OCI-LY3 (cell line): ENCODE data around the gene LRP3.

Experiments used
- EZH2phosphoT487 ChIP-seq: fragments of 200-600 bp; shearing (Covaris generic); IDR thresholded peaks from 2 replicates; pipeline ENCODE4 v1.6.1; 2018; ENCODE audit warnings: antibody characterized with exemption, mixed run types, low read depth
- TF ChIP-seq, protein P1 (sequence below): fragments of 200-600, 300-600 bp; sonication (generic); IDR thresholded peaks from 2 replicates; pipeline ENCODE4 v1.5.1; 2014; ENCODE audit warnings: antibody characterized with exemption, low read length, low read depth

DNA sequence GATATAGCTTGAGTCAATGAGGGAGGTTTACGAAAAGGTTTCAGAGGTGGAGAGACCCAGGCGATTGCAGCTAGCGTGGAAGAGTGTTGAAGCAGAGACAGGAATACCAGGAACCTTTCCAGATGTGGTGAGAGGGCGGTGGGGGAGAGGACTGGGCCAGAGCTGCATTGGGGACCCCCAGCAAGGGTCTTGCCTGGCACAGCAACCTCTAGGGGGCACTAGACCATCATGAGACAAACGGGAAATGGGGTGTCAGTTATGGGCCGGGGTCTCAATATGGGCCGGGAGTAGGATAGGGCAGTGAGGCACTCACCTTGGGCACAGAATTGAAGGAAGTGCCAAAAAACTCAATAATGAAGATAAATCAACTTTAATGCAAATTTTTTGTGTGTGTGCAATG lies 2.1 kb upstream of the LRP3 start:
- TF ChIP-seq, protein P1, sequence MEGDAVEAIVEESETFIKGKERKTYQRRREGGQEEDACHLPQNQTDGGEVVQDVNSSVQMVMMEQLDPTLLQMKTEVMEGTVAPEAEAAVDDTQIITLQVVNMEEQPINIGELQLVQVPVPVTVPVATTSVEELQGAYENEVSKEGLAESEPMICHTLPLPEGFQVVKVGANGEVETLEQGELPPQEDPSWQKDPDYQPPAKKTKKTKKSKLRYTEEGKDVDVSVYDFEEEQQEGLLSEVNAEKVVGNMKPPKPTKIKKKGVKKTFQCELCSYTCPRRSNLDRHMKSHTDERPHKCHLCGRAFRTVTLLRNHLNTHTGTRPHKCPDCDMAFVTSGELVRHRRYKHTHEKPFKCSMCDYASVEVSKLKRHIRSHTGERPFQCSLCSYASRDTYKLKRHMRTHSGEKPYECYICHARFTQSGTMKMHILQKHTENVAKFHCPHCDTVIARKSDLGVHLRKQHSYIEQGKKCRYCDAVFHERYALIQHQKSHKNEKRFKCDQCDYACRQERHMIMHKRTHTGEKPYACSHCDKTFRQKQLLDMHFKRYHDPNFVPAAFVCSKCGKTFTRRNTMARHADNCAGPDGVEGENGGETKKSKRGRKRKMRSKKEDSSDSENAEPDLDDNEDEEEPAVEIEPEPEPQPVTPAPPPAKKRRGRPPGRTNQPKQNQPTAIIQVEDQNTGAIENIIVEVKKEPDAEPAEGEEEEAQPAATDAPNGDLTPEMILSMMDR: peak; percentile 36; the same call in 1 of the 2 replicates
- no peak for TF ChIP-seq EZH2phosphoT487
